ENCODE data around the gene SMIM28.

The SMIM28 gene

GRCh38 chr6:138336221-138336620, 41.5 kb upstream of the SMIM28 start:
- DNase-seq (ENCODE audit: extremely low read depth, low read depth): no peak
- TF ChIP-seq, protein P1, sequence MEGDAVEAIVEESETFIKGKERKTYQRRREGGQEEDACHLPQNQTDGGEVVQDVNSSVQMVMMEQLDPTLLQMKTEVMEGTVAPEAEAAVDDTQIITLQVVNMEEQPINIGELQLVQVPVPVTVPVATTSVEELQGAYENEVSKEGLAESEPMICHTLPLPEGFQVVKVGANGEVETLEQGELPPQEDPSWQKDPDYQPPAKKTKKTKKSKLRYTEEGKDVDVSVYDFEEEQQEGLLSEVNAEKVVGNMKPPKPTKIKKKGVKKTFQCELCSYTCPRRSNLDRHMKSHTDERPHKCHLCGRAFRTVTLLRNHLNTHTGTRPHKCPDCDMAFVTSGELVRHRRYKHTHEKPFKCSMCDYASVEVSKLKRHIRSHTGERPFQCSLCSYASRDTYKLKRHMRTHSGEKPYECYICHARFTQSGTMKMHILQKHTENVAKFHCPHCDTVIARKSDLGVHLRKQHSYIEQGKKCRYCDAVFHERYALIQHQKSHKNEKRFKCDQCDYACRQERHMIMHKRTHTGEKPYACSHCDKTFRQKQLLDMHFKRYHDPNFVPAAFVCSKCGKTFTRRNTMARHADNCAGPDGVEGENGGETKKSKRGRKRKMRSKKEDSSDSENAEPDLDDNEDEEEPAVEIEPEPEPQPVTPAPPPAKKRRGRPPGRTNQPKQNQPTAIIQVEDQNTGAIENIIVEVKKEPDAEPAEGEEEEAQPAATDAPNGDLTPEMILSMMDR (IDR thresholded peaks at IDR 0.05; ENCODE audit: low read depth, low read length): no peak

GRCh38 chr6:138337076-138337475, 40.6 kb upstream of the SMIM28 start:
- DNase-seq (ENCODE audit: extremely low read depth, low read depth): no peak
- TF ChIP-seq, protein P1 (IDR thresholded peaks at IDR 0.05; ENCODE audit: low read depth, low read length): no peak

GRCh38 chr6:138339024-138339423, 38.7 kb upstream of the SMIM28 start:
- TF ChIP-seq, protein P1 (IDR thresholded peaks at IDR 0.05; ENCODE audit: low read depth, low read length): no peak
- no peak for DNase-seq (ENCODE audit: extremely low read depth, low read depth)

GRCh38 chr6:138341176-138341575, 36.5 kb upstream of the SMIM28 start:
- DNase-seq (ENCODE audit: extremely low read depth, low read depth): no peak
- TF ChIP-seq, protein P1 (IDR thresholded peaks at IDR 0.05; ENCODE audit: low read depth, low read length): no peak

- TF ChIP-seq, protein P1 (IDR thresholded peaks at IDR 0.05; ENCODE audit: low read depth, low read length): no peak
- no peak for DNase-seq (ENCODE audit: extremely low read depth, low read depth)
These were observed 34.6 kb upstream of the SMIM28 start for GRCh38 chr6:138343112-138343511.

DNA sequence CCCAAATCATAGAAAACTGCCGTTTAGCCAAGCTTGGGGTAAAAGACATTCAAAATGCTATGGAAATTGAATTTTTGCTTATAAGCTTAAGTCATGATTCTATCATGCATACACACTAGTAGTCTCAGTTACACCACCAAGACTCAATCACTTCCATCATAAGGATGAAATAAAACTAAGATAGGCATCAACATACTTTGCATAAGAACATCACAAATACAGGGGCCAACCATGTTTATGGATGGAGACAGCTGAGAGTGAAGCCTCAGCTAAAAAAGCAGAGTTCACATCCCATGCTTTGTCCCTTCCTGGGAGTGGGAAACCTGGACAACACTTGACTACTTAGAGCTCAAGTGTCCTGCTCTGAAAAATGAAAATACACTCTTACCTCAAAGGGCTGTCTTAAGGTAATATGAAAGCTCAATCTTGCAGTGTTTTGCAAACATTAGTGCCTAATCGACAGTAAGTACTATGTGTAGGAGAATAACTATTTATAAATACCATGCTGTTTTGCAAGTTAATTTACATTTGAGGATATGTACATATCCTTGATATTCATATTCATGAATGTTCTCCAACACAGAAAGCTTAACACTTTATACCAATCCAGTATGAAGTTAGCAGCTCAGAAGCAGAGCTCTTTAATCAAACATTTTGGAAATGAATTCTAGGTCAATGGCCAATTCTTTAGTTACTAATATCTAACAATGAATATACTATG, 32.0 kb upstream of the SMIM28 start:
- TF ChIP-seq, protein P1 (IDR thresholded peaks at IDR 0.05; ENCODE audit: low read depth, low read length): no peak
- DNase-seq (ENCODE audit: extremely low read depth, low read depth): no peak

GRCh38 chr6:138346302-138347195, 31.2 kb upstream of the SMIM28 start:
- TF ChIP-seq, protein P1 (IDR thresholded peaks at IDR 0.05; ENCODE audit: low read depth, low read length): no peak
- no peak for DNase-seq (ENCODE audit: extremely low read depth, low read depth)

Measured in AG09319 (cell line).